ENCODE measurements around the gene SCN1A.

SCN1A gene

GRCh38 chr2:166081131-166081632 lies 46.6 kb downstream of the SCN1A start:
- Histone ChIP-seq H3K4me1 (ENCODE audit: control insufficient read depth in 1 of 2, insufficient read depth in 2 of 2, low read length in 2 of 2) (no peaks in the 10 kb centered on the region), H3K27me3 (ENCODE audit: low read depth, low read length) (no peaks in the 10 kb centered on the region), H3K27ac (ENCODE audit: low read length) (no peak overlapping the region)

GRCh38 chr2:166074430-166074829 lies 53.4 kb downstream of the SCN1A start:
- Histone ChIP-seq H3K36me3 (ENCODE audit: control insufficient read depth in 1 of 2, insufficient read depth in 2 of 2, low read length in 2 of 2) (no peaks in the 10 kb centered on the region), H3K4me3 (ENCODE audit: low read depth in 1 of 2, low read length in 2 of 2) (no peak overlapping the region), H3K9me3 (ENCODE audit: control insufficient read depth in 1 of 2, low read length in 2 of 2) (no peaks in the 10 kb centered on the region), H3K4me1 (ENCODE audit: control insufficient read depth in 1 of 2, insufficient read depth in 2 of 2, low read length in 2 of 2) (no peaks in the 10 kb centered on the region), H3K27ac (ENCODE audit: low read length) (no peak overlapping the region), H3K27me3 (ENCODE audit: low read depth, low read length) (no peaks in the 10 kb centered on the region)

More at GRCh38 chr2:166081131-166081632, 46.6 kb downstream of the SCN1A start:
- Histone ChIP-seq H3K9me3 (ENCODE audit: control insufficient read depth in 1 of 2, low read length in 2 of 2) (no peaks in the 10 kb centered on the region), H3K4me3 (ENCODE audit: low read depth in 1 of 2, low read length in 2 of 2) (no peak overlapping the region), H3K36me3 (ENCODE audit: control insufficient read depth in 1 of 2, insufficient read depth in 2 of 2, low read length in 2 of 2) (no peaks in the 10 kb centered on the region)

GRCh38 chr2:166074011-166074410 lies 53.8 kb downstream of the SCN1A start:
- H3K4me3 ChIP-seq (ENCODE audit: low read depth in 1 of 2, low read length in 2 of 2): no peak overlapping the region
- H3K36me3 ChIP-seq (ENCODE audit: control insufficient read depth in 1 of 2, insufficient read depth in 2 of 2, low read length in 2 of 2): no peaks in the 10 kb centered on the region
- H3K9me3 ChIP-seq (ENCODE audit: control insufficient read depth in 1 of 2, low read length in 2 of 2): no peaks in the 10 kb centered on the region
- H3K27me3 ChIP-seq (ENCODE audit: low read depth, low read length): no peaks in the 10 kb centered on the region
- H3K4me1 ChIP-seq (ENCODE audit: control insufficient read depth in 1 of 2, insufficient read depth in 2 of 2, low read length in 2 of 2): no peaks in the 10 kb centered on the region
- H3K27ac ChIP-seq (ENCODE audit: low read length): no peak overlapping the region

GRCh38 chr2:166070231-166070630 lies 57.6 kb downstream of the SCN1A start:
- H3K27me3 ChIP-seq (ENCODE audit: low read depth, low read length): no peaks in the 10 kb centered on the region
- H3K4me3 ChIP-seq (ENCODE audit: low read depth in 1 of 2, low read length in 2 of 2): no peak overlapping the region
- H3K27ac ChIP-seq (ENCODE audit: low read length): no peak overlapping the region
- no peaks in the 10 kb centered on the region for H3K4me1 ChIP-seq (ENCODE audit: control insufficient read depth in 1 of 2, insufficient read depth in 2 of 2, low read length in 2 of 2)
- H3K9me3 ChIP-seq (ENCODE audit: control insufficient read depth in 1 of 2, low read length in 2 of 2): no peaks in the 10 kb centered on the region
- H3K36me3 ChIP-seq (ENCODE audit: control insufficient read depth in 1 of 2, insufficient read depth in 2 of 2, low read length in 2 of 2): no peaks in the 10 kb centered on the region

DNA sequence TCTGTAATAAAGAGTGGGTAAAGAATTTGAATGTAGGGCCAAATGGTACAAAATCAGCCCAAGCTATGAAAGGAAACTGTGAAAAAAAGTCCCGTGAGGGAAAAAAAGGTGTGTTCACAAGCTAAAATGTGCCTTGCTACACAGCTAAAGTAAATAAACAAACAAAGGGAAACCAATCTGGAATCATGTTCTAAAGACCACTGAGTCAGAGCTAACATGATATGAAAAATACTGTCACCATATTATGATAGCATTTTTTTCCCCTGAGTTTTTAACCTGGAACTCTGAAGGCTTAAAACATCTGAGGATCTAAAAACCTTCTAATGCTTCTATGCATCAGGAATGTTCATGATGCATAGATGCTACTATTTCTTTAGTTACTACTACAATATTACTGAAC lies 58.8 kb downstream of the SCN1A start:
- H3K27ac ChIP-seq (ENCODE audit: low read length): no peak overlapping the region
- H3K9me3 ChIP-seq (ENCODE audit: control insufficient read depth in 1 of 2, low read length in 2 of 2): no peaks in the 10 kb centered on the region
- no peaks in the 10 kb centered on the region for H3K4me1 ChIP-seq (ENCODE audit: control insufficient read depth in 1 of 2, insufficient read depth in 2 of 2, low read length in 2 of 2)
- no peak overlapping the region for H3K4me3 ChIP-seq (ENCODE audit: low read depth in 1 of 2, low read length in 2 of 2)
- H3K36me3 ChIP-seq (ENCODE audit: control insufficient read depth in 1 of 2, insufficient read depth in 2 of 2, low read length in 2 of 2): no peaks in the 10 kb centered on the region
- H3K27me3 ChIP-seq (ENCODE audit: low read depth, low read length): no peaks in the 10 kb centered on the region

- Histone ChIP-seq H3K4me1 (ENCODE audit: control insufficient read depth in 1 of 2, insufficient read depth in 2 of 2, low read length in 2 of 2) (no peaks in the 10 kb centered on the region), H3K27me3 (ENCODE audit: low read depth, low read length) (no peaks in the 10 kb centered on the region), H3K27ac (ENCODE audit: low read length) (no peak overlapping the region), H3K9me3 (ENCODE audit: control insufficient read depth in 1 of 2, low read length in 2 of 2) (no peaks in the 10 kb centered on the region), H3K4me3 (ENCODE audit: low read depth in 1 of 2, low read length in 2 of 2) (no peak overlapping the region), H3K36me3 (ENCODE audit: control insufficient read depth in 1 of 2, insufficient read depth in 2 of 2, low read length in 2 of 2) (no peaks in the 10 kb centered on the region)
These were observed 60.6 kb downstream of the SCN1A start for GRCh38 chr2:166067229-166067628.

GRCh38 chr2:166060191-166060590 lies 67.6 kb downstream of the SCN1A start:
- Histone ChIP-seq H3K9me3 (ENCODE audit: control insufficient read depth in 1 of 2, low read length in 2 of 2) (no peaks in the 10 kb centered on the region), H3K27me3 (ENCODE audit: low read depth, low read length) (no peaks in the 10 kb centered on the region), H3K4me1 (ENCODE audit: control insufficient read depth in 1 of 2, insufficient read depth in 2 of 2, low read length in 2 of 2) (no peaks in the 10 kb centered on the region), H3K36me3 (ENCODE audit: control insufficient read depth in 1 of 2, insufficient read depth in 2 of 2, low read length in 2 of 2) (no peaks in the 10 kb centered on the region), H3K4me3 (ENCODE audit: low read depth in 1 of 2, low read length in 2 of 2) (no peak overlapping the region), H3K27ac (ENCODE audit: low read length) (no peak overlapping the region)

DNA sequence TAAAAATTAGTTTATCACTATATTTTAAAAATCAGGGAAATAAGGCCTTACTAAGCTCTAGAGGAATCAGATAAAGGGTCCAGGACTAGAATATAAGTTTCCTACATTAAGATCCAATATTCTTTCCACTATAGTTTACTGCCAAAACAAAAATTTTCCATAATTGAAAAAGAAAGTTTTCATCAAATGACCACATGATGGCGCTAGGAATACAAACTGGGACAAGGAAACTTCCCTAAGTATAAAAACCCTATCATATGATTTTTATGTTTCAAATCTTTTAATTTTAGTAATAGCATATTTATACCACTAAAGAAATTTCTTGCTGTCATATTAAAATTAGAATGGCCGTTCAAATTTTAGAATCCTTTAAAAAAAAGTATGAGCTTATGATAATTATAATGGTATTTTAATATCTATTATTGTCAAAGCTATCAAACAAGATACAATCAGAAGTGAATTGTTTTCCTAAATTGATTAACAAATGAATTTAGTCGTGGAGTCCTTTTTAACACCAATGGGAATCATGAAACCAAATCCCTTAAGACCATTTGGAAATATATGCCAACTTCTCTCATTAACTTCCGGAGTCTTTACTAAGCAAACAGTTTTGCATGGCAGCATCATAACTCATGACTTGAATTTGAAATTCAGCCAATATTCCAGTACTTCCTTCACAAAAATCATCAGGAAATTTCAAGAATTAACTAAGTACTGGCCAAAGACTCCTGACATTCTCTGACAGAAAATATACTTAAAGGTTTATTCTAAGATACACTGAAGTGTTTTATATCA lies 70.3 kb downstream of the SCN1A start:
- Histone ChIP-seq H3K9me3 (ENCODE audit: control insufficient read depth in 1 of 2, low read length in 2 of 2) (no peaks in the 10 kb centered on the region), H3K27ac (ENCODE audit: low read length) (no peak overlapping the region), H3K4me1 (ENCODE audit: control insufficient read depth in 1 of 2, insufficient read depth in 2 of 2, low read length in 2 of 2) (no peaks in the 10 kb centered on the region), H3K36me3 (ENCODE audit: control insufficient read depth in 1 of 2, insufficient read depth in 2 of 2, low read length in 2 of 2) (no peaks in the 10 kb centered on the region), H3K27me3 (ENCODE audit: low read depth, low read length) (no peaks in the 10 kb centered on the region), H3K4me3 (ENCODE audit: low read depth in 1 of 2, low read length in 2 of 2) (no peak overlapping the region)

- no peak overlapping the region for H3K27ac ChIP-seq (ENCODE audit: low read length)
- no peaks in the 10 kb centered on the region for H3K4me1 ChIP-seq (ENCODE audit: control insufficient read depth in 1 of 2, insufficient read depth in 2 of 2, low read length in 2 of 2)
- H3K36me3 ChIP-seq (ENCODE audit: control insufficient read depth in 1 of 2, insufficient read depth in 2 of 2, low read length in 2 of 2): no peaks in the 10 kb centered on the region
- no peak overlapping the region for H3K4me3 ChIP-seq (ENCODE audit: low read depth in 1 of 2, low read length in 2 of 2)
- H3K9me3 ChIP-seq (ENCODE audit: control insufficient read depth in 1 of 2, low read length in 2 of 2): no peaks in the 10 kb centered on the region
- no peaks in the 10 kb centered on the region for H3K27me3 ChIP-seq (ENCODE audit: low read depth, low read length)
These were observed 82.9 kb downstream of the SCN1A start for GRCh38 chr2:166044853-166045483.

DNA sequence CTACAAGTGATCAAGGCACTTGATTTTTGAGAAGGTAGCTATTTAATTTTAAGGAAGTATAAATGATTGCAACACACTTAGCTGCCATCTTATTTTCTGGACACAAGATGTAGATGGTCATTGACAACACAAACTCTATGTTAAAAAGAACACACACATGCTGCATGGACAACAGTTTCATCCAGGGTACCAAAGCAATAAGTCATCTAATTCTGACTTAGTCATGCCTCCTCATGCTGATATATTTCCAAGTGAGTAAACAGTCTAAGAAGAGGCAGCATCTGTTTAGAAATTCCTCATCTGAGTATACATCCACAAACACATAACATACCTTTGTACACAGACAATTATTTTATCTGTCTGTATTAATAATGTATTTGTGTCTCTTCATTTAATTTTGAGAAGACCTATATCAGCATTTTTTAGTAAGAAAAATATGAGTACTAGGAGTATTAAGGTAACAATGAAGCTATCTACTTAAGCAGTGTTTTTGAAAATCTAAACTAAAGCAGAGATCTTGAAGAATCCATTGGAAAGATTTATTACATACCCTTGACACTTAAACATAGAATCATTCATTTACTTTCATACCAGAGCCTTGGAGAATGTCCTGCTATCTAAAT lies 84.9 kb downstream of the SCN1A start:
- Histone ChIP-seq H3K36me3 (ENCODE audit: control insufficient read depth in 1 of 2, insufficient read depth in 2 of 2, low read length in 2 of 2) (no peaks in the 10 kb centered on the region), H3K4me1 (ENCODE audit: control insufficient read depth in 1 of 2, insufficient read depth in 2 of 2, low read length in 2 of 2) (no peaks in the 10 kb centered on the region), H3K27me3 (ENCODE audit: low read depth, low read length) (no peaks in the 10 kb centered on the region), H3K27ac (ENCODE audit: low read length) (no peak overlapping the region), H3K4me3 (ENCODE audit: low read depth in 1 of 2, low read length in 2 of 2) (no peak overlapping the region), H3K9me3 (ENCODE audit: control insufficient read depth in 1 of 2, low read length in 2 of 2) (no peaks in the 10 kb centered on the region)

- H3K9me3 ChIP-seq (ENCODE audit: control insufficient read depth in 1 of 2, low read length in 2 of 2): no peaks in the 10 kb centered on the region
- H3K27me3 ChIP-seq (ENCODE audit: low read depth, low read length): no peaks in the 10 kb centered on the region
- no peak overlapping the region for H3K4me3 ChIP-seq (ENCODE audit: low read depth in 1 of 2, low read length in 2 of 2)
- no peaks in the 10 kb centered on the region for H3K4me1 ChIP-seq (ENCODE audit: control insufficient read depth in 1 of 2, insufficient read depth in 2 of 2, low read length in 2 of 2)
- no peaks in the 10 kb centered on the region for H3K36me3 ChIP-seq (ENCODE audit: control insufficient read depth in 1 of 2, insufficient read depth in 2 of 2, low read length in 2 of 2)
- no peak overlapping the region for H3K27ac ChIP-seq (ENCODE audit: low read length)
These were observed 85.5 kb downstream of the SCN1A start for GRCh38 chr2:166042356-166042755.
